Right lobe of liver (tissue), 6 donors: ENCODE results near the gene COQ8B. TPM values are rescaled to one million over a fixed set of nuclear protein-coding genes. Genes with fewer than 3 reads are reported as not detected.

Experiments
- ATAC-seq, 4 donors: fragments of 200-7000 bp; cut with Tn5 transposase; one replicate each; pipeline ENCODE4 v1.9.1; 2020; ENCODE audit warnings: mild to moderate bottlenecking in 4 of 4, moderate library complexity in 4 of 4
- DNase-seq, 3 donors: peaks; one replicate each; pipeline ENCODE4 v3.0.0-alpha.2; 2020
- H3K27ac ChIP-seq, 3 donors: fragments of 200-600 bp; one replicate each; pipeline ENCODE4 v1.8.0; 2022
- H3K27me3 ChIP-seq, 2 donors: fragments of 200-600 bp; one replicate each; pipeline ENCODE4 v1.8.0; 2022
- H3K36me3 ChIP-seq, 4 donors: fragments of 200-600 bp; sonication (generic) in 1 of 4; one replicate each; pipeline versions ENCODE4 v1.5.1 to v1.8.0; 2017 to 2022; ENCODE audit warnings: control low read depth in 1 of 4
- H3K4me1 ChIP-seq, 4 donors: fragments of 200-600 bp; sonication (generic) in 1 of 4; one replicate each; pipeline versions ENCODE4 v1.5.1 to v1.8.0; 2017 to 2022; ENCODE audit warnings: control low read depth in 1 of 4
- H3K4me3 ChIP-seq, 3 donors: fragments of 200-600 bp; one replicate each; pipeline ENCODE4 v1.8.0; 2022
- H3K9me3 ChIP-seq, 4 donors: fragments of 200-600 bp; sonication (generic) in 1 of 4; one replicate each; pipeline versions ENCODE4 v1.5.1 to v1.8.0; 2017 to 2022; ENCODE audit warnings: control low read depth in 1 of 4
- POLR2A ChIP-seq: fragments of 450-650 bp; IDR thresholded peaks from one replicate; pipeline ENCODE4 v1.6.1; 2017; ENCODE audit warnings: antibody characterized with exemption, mild to moderate bottlenecking
- WGBS: methylation state at CpG from one replicate; pipeline ENCODE4 v1.1.6; 2018; ENCODE audit warnings: low coverage, low lambda C conversion rate; ENCODE audit not compliant: insufficient coverage; ENCODE audit errors: missing lambda C conversion rate; 5-methylcytosine and 5-hydroxymethylcytosine counted together
- intact Hi-C, 2 donors: fragments of 100-400 bp; cut with DNase I; formaldehyde crosslinking; loops; one replicate each; pipeline versions ENCODE4 v1.11.2 to v1.14.1; 2022
- total RNA-seq, 6 experiments: library from RNA; depleted of rRNA in 2 of 6; stranded (reverse); fragments of >200 nt in 2 of 6; fragmentation: NEBNext Ultra II Directional in 3 of 6; extraction: Animal tissue kit (Norgen Biotek cat#: 25700) in 3 of 6; gene quantifications; one replicate each; pipeline versions ENCODE4 v1.1.0 to v1.2.4, GENCODE V29; 2016 to 2023
- TF ChIP-seq, protein P1 (sequence below), 4 donors: fragments of 200-600 bp in 3 of 4; fragments of 450-650 bp in 1 of 4; IDR thresholded peaks; one replicate each; pipeline versions ENCODE4 v1.5.1 to v1.8.0; 2016 to 2022; ENCODE audit warnings: antibody characterized with exemption in 4 of 4, mild to moderate bottlenecking in 2 of 4
- donor health status: DM: no; HTN: yes; CAD: no.
- donor health status: DM: no; HTN: no; CAD: no.
- donor health status: DM: no; HTN: no; CAD: no.
- donor health status: DM: no; HTN: yes; CAD: no.
- donor health status: DM: no; HTN: yes; CAD: no.

Gene COQ8B
- total RNA-seq, 6 experiments from 2014 or later: 15.1 to 30.6 (median 25.6) TPM

DNA sequence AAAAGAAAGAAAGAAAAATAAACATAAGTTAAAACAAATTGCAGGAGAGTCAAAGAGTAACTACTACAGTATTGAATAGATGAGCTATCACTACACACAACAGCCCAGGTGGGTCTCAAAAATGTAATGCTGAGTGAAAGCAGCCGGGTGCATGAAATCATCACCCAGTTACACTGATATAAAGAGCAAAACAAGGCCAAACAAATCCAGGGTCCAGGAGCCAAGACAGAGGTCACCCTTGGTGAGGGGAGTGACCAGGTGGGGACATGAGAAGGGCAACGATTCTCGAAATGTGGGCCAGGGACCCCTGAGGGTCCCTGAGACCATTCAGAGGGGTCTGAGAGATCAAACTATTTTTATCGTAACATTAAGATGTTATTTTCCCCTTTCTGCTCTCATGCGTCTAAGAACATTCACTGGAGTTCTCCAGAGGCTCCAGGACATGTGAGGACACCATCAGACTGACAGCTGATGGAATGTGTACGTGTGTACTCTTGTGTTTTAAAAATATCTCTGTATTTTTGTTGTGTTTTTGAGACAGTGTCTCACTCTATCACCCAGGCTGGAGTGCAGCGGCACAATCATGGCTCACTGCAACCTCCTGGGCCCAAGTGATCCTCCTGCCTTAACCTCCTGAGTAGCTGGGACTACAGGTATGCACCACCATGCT, 10.6 kb downstream of the COQ8B start:
- Histone ChIP-seq H3K4me1 (no peaks in the 10 kb centered on the region), H3K27me3 (no peaks in the 10 kb centered on the region), H3K36me3 (peaks cover 0 to 99% (median 7%) of the 10 kb centered on the region in 4 donors), H3K27ac (no peak overlapping the region), H3K9me3 (no peaks in the 10 kb centered on the region), H3K4me3 (no peak overlapping the region)
- intact Hi-C loops: no loop called here
- ATAC-seq: no peak
- TF ChIP-seq, protein P1, sequence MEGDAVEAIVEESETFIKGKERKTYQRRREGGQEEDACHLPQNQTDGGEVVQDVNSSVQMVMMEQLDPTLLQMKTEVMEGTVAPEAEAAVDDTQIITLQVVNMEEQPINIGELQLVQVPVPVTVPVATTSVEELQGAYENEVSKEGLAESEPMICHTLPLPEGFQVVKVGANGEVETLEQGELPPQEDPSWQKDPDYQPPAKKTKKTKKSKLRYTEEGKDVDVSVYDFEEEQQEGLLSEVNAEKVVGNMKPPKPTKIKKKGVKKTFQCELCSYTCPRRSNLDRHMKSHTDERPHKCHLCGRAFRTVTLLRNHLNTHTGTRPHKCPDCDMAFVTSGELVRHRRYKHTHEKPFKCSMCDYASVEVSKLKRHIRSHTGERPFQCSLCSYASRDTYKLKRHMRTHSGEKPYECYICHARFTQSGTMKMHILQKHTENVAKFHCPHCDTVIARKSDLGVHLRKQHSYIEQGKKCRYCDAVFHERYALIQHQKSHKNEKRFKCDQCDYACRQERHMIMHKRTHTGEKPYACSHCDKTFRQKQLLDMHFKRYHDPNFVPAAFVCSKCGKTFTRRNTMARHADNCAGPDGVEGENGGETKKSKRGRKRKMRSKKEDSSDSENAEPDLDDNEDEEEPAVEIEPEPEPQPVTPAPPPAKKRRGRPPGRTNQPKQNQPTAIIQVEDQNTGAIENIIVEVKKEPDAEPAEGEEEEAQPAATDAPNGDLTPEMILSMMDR (IDR thresholded peaks at IDR 0.05): no peak
- no peak for TF ChIP-seq POLR2A
- WGBS: 89% methylated on average over 7 of the region's 7 CpGs
- DNase-seq: no peak

DNA sequence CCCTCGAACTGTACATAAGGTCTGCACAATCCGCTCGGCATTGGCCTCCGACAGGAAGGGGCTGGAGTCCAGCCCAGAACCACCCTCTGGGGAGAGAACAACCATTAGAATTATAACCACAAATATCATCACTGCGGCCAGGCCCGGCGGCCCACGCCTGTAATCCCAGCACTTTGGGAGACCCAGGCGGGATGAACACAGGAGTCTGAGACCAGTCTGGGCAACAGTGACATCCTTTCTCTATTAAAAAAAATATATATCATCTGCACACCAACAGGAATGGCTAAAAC, 11.4 kb downstream of the COQ8B start:
- DNase-seq (no peak), ATAC-seq (no peak)
- Histone ChIP-seq H3K36me3 (peaks cover 0 to 93% (median 7%) of the 10 kb centered on the region in 4 donors), H3K27me3 (no peaks in the 10 kb centered on the region), H3K4me3 (no peak overlapping the region), H3K27ac (no peak overlapping the region), H3K4me1 (no peaks in the 10 kb centered on the region), H3K9me3 (no peaks in the 10 kb centered on the region)
- no peak for TF ChIP-seq POLR2A
- TF ChIP-seq, protein P1 (IDR thresholded peaks at IDR 0.05): no peak
- intact Hi-C loops: no loop called here
- 100% methylated on average over 7 of the region's 9 CpGs for WGBS

DNA sequence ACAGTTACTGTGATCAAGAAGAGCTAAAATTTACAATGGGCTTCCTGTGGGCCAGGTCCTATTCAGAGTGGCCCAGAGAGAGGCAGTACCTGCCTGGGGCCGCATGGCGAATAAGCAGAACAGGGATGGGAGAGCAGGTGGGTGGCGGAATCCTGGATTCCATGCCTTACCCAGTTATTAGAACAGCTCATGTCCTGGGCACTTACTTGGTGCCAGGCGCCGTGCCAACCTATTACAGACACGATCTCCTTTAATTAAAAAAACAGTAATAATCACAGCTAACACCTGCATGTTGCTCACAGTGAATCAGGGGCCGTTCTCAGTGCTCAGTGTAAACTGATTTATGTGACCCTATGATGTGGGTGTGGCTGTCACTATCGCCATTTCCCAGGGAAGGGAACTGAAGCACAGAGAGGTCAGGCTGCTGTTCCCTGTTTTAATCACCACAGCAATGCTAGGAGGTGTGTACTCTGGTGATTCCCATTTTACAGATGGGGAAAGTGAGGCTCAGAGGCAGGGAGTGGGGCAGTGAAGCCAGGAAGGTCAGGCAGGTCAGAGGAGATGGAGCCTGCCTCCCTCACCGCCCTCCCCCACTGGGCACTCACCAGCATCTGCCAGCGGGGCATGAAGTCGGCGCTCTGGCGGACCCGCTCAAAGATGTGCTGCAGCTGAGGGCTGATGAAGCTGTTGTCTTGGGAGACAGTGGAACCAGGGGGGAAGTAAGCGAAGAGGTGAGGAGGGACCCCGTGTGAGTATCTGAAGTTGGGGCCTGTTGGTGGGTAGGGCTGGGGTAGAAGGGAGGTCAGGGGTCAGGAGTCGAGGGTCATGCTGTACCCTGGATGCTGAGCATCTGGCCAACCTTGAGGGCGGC, 12.0 kb downstream of the COQ8B start:
- TF ChIP-seq, protein P1 (IDR thresholded peaks at IDR 0.05): no peak
- TF ChIP-seq POLR2A: no peak
- no peaks in the 10 kb centered on the region for H3K4me1 ChIP-seq
- peaks cover 0 to 92% (median 7%) of the 10 kb centered on the region in 4 donors for H3K36me3 ChIP-seq
- WGBS: 95% methylated on average over 8 of the region's 18 CpGs
- DNase-seq (no peak), ATAC-seq (no peak)
- H3K27me3 ChIP-seq: no peaks in the 10 kb centered on the region
- H3K9me3 ChIP-seq: no peaks in the 10 kb centered on the region
- intact Hi-C loops: no loop called here
- no peak overlapping the region for H3K27ac ChIP-seq
- no peak overlapping the region for H3K4me3 ChIP-seq

DNA sequence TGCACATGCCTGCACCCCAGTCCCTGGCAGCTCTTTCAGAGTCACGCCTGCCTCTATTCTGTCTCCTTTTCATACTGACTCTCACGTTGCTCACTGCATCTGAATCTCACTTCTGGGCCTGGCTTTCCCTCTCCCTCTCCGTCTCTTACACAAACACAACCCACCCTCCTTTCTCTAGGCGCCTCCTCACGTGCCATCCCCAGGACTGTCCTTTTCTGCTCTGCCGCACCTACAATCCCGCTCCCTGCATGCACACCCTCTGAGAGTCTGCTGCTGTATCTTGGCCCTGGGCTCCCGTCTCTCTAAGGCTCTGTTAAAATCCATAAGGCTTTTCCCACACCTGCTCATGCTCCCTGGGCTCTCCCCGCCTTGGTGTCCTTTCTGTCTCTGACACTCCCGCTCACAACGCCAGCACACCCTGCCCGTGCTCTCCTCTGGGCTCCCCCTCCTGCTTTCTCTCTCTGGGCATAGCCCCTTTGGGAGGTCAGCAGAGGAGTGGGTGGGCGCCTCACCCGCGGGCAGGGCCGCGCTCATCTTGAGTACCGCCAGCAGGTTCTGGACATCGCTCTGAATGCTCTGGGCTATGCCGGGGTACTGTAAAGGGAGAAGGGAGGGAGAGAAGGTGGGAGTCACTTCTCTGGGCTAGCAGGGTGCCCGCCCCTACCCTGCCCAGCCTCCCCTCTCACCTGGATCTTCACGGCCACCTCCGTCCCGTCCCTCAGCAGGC, 13.5 kb downstream of the COQ8B start:
- intact Hi-C loops: no loop called here
- Histone ChIP-seq H3K4me1 (no peaks in the 10 kb centered on the region), H3K4me3 (no peak overlapping the region), H3K27me3 (no peaks in the 10 kb centered on the region), H3K36me3 (peaks cover 0 to 77% (median 7%) of the 10 kb centered on the region in 4 donors), H3K9me3 (no peaks in the 10 kb centered on the region), H3K27ac (no peak overlapping the region)
- TF ChIP-seq POLR2A: no peak
- TF ChIP-seq, protein P1 (IDR thresholded peaks at IDR 0.05): no peak
- no peak for DNase-seq
- 94% methylated on average over 21 of the region's 24 CpGs for WGBS
- ATAC-seq: no peak
